HG02610 (cell line): ENCODE measurements around the gene CUX1.

Experiments
- ATAC-seq: cut with Tn5 transposase; IDR thresholded peaks from one replicate; pipeline ENCODE4 v1.9.1; 2021; ENCODE audit warnings: mild to moderate bottlenecking, moderate library complexity; ENCODE audit not compliant: unreplicated experiment

The CUX1 gene

GRCh38 chr7:102064361-102065025, 247.1 kb downstream of the CUX1 start:
- no peak for ATAC-seq

- ATAC-seq: no peak
These were observed 247.8 kb downstream of the CUX1 start for GRCh38 chr7:102065226-102065625.

- ATAC-seq: no peak
These were observed 249.1 kb downstream of the CUX1 start for GRCh38 chr7:102066476-102066875.

GRCh38 chr7:102068846-102069245, 251.4 kb downstream of the CUX1 start:
- ATAC-seq: no peak

- no peak for ATAC-seq
These were observed 252.7 kb downstream of the CUX1 start for GRCh38 chr7:102069931-102070629.

GRCh38 chr7:102072003-102072402, 254.6 kb downstream of the CUX1 start:
- ATAC-seq: no peak

- ATAC-seq: no peak
These were observed 255.3 kb downstream of the CUX1 start for GRCh38 chr7:102072636-102073209.

- ATAC-seq: no peak
These were observed 256.8 kb downstream of the CUX1 start for GRCh38 chr7:102073931-102074880.

GRCh38 chr7:102075126-102075525, 257.7 kb downstream of the CUX1 start:
- ATAC-seq: no peak

- ATAC-seq: no peak
These were observed 258.2 kb downstream of the CUX1 start for GRCh38 chr7:102075553-102076135.

GRCh38 chr7:102077081-102077480, 259.7 kb downstream of the CUX1 start:
- no peak for ATAC-seq

- no peak for ATAC-seq
These were observed 262.0 kb downstream of the CUX1 start for GRCh38 chr7:102079140-102080018.

- no peak for ATAC-seq
These were observed 262.6 kb downstream of the CUX1 start for GRCh38 chr7:102080019-102080433.

- ATAC-seq: no peak
These were observed 263.2 kb downstream of the CUX1 start for GRCh38 chr7:102080434-102081243.

- ATAC-seq: no peak
These were observed 263.8 kb downstream of the CUX1 start for GRCh38 chr7:102081244-102081627.

GRCh38 chr7:102082693-102083368, 265.4 kb downstream of the CUX1 start:
- no peak for ATAC-seq

- no peak for ATAC-seq
These were observed 267.9 kb downstream of the CUX1 start for GRCh38 chr7:102085218-102085772.
